Stimulated activated CD4-positive, alpha-beta T cell treated with anti-CD3 and anti-CD28 coated beads, Interleukin-2, amount 100 ng/mL, for 4 hours (primary cell): ENCODE measurements around the gene MBOAT1.

Experiments
- DNase-seq: peaks from one replicate; pipeline ENCODE4 v3.0.0-alpha.2; 2020; ENCODE audit warnings: low read depth

MBOAT1 gene

GRCh38 chr6:20234136-20234535 lies 21.9 kb upstream of the MBOAT1 start:
- no peak for DNase-seq

GRCh38 chr6:20233007-20233730 lies 20.9 kb upstream of the MBOAT1 start:
- no peak for DNase-seq

DNA sequence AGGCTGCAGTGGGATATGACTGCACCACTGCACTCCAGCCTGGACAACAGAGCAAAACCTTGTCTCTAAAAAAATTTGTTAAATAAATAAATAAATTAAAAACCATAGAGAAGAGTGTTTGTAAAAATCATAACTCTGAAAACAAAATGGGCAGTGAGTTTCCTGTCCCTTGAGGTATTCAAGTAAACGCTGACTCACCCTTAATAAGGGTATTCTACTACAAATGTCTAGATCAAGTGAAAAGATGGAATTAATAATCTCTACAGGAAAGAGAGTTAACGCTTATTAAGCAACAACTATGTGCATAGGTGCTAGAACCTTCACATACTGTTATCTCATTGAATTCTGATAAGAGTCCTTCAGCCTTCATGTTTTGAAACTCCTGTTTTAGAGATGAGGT lies 19.9 kb upstream of the MBOAT1 start:
- no peak for DNase-seq

- DNase-seq: no peak
Measured at GRCh38 chr6:20230401-20231119, 18.3 kb upstream of the MBOAT1 start.

DNA sequence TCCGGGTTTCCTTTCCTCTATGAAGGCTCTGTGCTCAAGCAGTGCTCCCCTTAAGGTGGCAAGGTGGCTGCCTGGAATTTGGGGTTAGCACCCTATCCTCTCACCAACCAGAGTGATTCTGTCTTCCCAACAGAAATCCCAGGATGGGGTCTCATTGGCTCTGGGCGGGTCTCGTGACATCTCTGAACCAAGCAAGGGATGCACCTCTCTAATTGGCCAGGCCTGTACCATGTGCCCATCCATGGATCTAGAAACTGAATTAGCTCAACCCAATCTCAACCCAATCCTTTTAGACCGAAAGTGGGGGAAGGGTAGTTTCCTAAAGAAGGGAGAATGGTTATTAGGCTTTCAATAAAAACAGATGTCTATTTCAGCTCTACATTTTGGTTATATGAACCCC lies 17.6 kb upstream of the MBOAT1 start:
- DNase-seq: no peak

DNA sequence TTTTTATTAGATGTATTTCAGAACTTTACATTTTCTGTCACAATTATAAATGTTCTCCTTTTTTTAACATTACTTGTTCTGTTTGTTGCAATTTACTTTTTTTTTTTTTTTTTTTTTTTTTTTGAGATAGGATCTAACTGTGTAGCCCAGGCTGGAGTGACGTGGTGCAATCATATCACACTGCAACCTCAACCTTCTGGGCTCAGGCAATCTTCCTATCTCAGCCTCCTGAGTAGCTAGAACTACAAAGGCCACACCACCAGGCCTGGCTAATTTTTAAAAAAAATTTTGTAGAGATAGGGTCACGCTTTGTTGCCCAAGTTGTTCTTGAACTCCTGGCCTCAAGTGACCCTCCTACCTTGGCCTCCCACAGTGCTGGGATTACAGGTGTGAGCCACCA lies 15.1 kb upstream of the MBOAT1 start:
- no peak for DNase-seq

DNA sequence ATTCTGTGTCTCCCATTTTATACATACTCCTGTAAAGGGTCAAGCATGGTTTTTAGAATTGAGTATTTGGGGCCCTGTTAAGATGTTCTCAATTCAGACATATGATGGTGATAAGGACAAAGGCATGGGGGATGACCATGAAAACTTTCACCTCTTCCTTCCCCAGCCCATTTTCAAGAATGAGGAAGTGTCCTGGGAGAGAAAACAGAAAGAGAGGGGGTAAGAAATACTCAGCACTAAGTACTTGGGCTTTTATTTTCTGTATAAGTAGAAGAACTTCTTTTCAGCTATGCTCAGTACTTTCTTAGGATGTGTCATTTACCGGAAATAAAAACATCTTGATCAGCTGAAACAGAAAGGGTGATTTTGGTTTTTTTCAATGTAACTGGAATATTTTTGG lies 10.9 kb upstream of the MBOAT1 start:
- DNase-seq: no peak

DNA sequence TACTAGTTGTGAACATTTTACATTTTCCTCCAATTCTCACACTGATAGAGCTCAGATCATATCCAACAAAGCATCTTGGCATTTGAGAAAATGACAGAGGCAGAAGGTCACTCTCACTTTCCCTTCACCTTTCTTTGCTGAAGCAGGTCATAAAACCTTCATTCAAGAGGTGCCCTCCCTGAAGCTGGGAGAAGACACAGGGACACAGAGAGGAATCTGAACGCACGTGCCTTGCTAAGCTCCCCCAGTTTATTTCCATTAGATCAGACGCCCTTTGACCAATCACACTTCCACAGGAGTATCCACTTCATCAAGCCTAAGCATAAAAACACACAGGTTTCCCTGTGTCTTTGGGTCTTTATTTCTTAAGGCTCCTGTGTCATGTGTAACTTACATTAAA lies 9.2 kb upstream of the MBOAT1 start:
- no peak for DNase-seq

GRCh38 chr6:20220359-20220758 lies 8.1 kb upstream of the MBOAT1 start:
- no peak for DNase-seq

- DNase-seq: no peak
Measured at GRCh38 chr6:20217891-20218290, 5.6 kb upstream of the MBOAT1 start.

DNA sequence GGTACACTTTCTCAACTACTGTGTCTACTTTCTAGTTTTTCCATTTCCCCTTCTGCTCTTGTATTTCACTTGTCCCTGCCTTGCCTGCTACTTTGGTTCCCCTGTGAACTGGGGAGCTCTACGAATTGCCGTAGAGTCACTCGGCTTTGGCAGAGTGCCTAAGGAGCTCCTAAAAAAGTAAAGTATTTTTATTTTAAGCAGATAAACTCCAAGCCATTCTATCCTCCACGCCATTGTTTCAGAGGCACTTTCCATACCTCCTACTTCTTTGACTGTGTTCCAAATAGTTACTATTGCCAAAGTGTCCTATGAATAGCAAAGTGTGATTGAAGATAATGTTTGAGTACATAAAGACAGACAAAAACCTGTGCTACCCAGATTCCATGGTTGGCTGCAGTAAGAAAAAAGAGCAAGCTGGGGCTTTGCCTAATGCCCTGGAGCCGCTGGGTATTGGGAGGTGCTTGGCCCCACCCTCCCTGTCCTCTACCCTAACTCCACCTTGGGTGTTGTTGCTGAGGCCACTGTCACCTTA lies 5.1 kb upstream of the MBOAT1 start:
- no peak for DNase-seq

DNA sequence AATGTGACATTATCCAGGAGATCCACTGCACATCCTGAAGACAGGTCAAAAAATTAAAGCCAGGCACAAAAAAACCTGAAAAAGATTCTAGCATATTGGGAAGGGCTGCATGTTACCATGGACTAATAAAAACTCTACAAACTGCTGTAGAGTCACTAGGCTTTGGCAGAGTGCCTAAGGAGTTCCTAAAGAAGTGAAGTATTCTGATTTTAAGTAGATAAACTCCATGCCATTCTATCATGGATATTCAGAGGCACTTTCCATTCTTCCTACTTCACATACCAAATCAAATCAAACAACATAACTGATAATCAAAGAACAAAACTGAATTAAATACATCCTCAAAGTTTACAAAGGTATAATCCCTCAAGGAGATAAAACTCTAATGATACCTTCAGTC lies 3.0 kb upstream of the MBOAT1 start:
- no peak for DNase-seq

- no peak for DNase-seq
Measured at GRCh38 chr6:20213271-20213798, 1.1 kb upstream of the MBOAT1 start.

- no peak for DNase-seq
Measured at GRCh38 chr6:20211941-20212391, 303 bp downstream of the MBOAT1 start.

DNA sequence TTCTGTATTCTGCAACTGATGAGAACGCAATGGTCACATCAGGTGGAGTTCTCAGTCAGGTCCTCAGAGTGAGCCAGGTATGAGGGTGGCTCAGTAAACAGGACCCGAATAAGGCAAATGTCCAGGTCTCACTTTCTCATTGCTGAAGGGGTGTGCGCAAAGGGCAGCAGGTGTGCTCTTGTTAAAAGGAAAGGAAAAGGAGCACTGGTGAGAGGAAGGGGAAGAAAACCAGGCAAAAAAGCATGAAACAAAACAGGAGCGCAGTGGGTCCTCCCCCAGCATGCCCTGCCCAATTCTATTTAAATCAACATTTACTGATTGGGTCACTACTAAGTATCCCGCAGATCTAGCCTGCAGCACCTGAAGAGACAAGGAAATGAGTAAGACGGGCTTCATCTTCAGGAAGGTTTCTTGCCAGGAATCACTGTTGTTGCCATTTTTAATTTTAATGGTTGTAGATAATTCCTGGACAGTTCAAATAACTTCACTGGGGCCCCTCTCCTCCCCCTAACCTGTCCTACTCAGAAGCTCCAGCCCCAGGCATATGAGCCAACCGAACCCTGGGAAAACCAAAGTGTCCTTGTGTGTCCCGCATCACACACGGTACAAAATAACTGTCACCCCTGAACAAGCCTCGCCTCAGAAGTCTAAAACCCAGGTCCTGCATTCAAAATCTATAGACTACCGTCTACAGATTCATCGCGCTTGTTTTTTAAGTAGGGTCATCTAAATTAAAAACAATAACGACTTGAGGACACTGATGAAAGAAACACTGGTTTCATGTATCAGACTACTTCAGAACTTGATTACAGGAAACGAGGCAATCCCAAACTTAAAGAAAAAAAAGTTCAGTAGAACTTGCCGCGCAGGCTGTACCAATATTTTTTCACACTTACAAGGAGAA lies 980 bp downstream of the MBOAT1 start:
- DNase-seq: no peak

- DNase-seq: no peak
Measured at GRCh38 chr6:20210158-20210557, 2.1 kb downstream of the MBOAT1 start.

DNA sequence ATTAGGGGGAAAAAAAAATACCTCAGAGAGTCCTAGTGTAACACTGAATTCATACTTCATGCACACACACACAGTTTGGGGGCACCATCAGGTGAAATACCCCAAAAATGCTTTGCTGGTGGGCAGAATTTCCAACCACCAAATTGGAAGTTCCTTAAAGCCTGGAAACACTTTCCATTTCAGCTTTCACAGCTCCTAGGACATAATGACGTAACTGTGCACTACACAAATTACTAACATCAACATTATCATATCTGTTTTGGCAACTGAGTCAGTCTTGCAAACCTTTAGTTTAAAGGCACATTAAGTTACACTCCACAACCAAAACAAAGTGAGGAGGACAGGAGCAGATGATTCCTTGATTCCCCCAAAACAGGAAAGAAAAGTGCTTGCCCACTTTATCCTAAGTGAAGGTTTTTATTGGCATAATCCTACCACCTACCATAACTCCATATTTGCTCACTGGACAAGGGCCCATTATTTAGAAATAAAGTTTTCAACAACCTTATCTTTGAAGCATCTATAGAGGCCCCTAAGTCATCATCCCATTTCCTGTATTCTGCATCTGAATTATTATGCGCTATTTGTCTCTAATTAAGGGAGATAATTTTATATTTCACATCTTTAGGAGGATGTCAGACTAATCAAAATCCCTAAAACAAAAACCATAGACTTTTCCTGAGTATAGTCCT lies 3.4 kb downstream of the MBOAT1 start:
- DNase-seq: no peak

DNA sequence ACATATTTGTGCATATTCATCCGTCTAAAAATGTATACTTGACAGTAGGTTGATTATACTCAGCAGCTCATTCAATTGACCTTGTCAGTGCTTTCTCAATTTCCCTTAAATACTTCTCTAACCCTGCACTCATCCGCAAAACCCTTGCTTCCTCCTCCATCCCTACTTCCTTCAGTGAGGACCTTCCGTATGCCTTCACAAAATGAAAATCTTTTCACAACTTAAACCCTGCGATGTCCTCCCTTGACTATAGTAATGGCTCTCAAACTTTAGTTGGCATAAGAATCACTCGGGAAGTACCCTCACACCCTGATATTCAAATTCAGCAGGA lies 5.2 kb downstream of the MBOAT1 start:
- no peak for DNase-seq

- no peak for DNase-seq
Measured at GRCh38 chr6:20205722-20206161, 6.5 kb downstream of the MBOAT1 start.

- DNase-seq: no peak
Measured at GRCh38 chr6:20204512-20204894, 7.8 kb downstream of the MBOAT1 start.
